ENCODE measurements around the gene HOXD4.

- no peak for TF ChIP-seq EZH2phosphoT487 (IDR thresholded peaks at IDR 0.05; ENCODE audit: borderline replicate concordance, low read length)
- TF ChIP-seq CTCF (IDR thresholded peaks at IDR 0.05; ENCODE audit: low read depth, low read length, poor library complexity, severe bottlenecking) = no peak
Measured at GRCh38 chr2:176132205-176133171, 18.9 kb upstream of the HOXD4 start.
